B cell (primary cell): ENCODE measurements around the gene LRPPRC. TPM values are rescaled to one million over a fixed set of nuclear protein-coding genes. Genes with fewer than 3 reads are reported as not detected.

Experiments
- ATAC-seq: fragments of 200-7000 bp; cut with Tn5 transposase; one replicate; pipeline ENCODE4 v1.10.0; 2021; ENCODE audit warnings: low read depth, mild to moderate bottlenecking, moderate number of reproducible peaks, moderate library complexity
- CTCF ChIA-PET: fragments of 350-600 bp; sonication (Branson Sonifier 250); formaldehyde crosslinking; loops from one replicate; lab custom pipeline; 2021; ENCODE audit warnings: antibody characterized with exemption, inconsistent platforms; lab: Charles Lee
- POLR2A ChIA-PET: fragments of 350-600 bp; sonication (Branson Sonifier 250); formaldehyde crosslinking; loops from one replicate; lab custom pipeline; 2021; ENCODE audit warnings: antibody characterized with exemption; lab: Charles Lee
- DNase-seq: peaks from one replicate; pipeline ENCODE4 v3.0.0; 2013
- H2AFZ ChIP-seq: 2 replicates; pipeline ENCODE4 v1.6.1; 2012; ENCODE audit warnings: mild to moderate bottlenecking, low read depth, low read length; ENCODE audit not compliant: insufficient read depth, poor library complexity, severe bottlenecking
- H3K27ac ChIP-seq, 2 donors: 1 replicate in 1 of 2; 2 replicates in 1 of 2; pipeline ENCODE4 v1.5.1; 2012 to 2013; ENCODE audit warnings: low read length in 2 of 2, mild to moderate bottlenecking in 2 of 2, moderate library complexity in 1 of 2
- H3K27me3 ChIP-seq, 4 experiments: fragments of 200-600 bp in 1 of 4; sonication (generic) in 1 of 4; replicated peaks in 1 of 4; 1 replicate in 2 of 4; 2 replicates in 2 of 4; pipeline versions ENCODE4 v1.6.1 to v1.7.0; 2013 to 2016; ENCODE audit warnings: low read length in 3 of 4, mild to moderate bottlenecking in 2 of 4, mixed read lengths in 1 of 4, moderate library complexity in 1 of 4; ENCODE audit not compliant: insufficient read depth in 4 of 4, control insufficient read depth in 3 of 4; ENCODE audit errors: control extremely low read depth in 1 of 4
- H3K36me3 ChIP-seq, 2 experiments: replicated peaks in 1 of 2; 1 replicate in 1 of 2; 2 replicates in 1 of 2; pipeline versions ENCODE4 v1.6.1 to v1.7.1; 2013; ENCODE audit warnings: low read length in 1 of 2; ENCODE audit not compliant: insufficient read depth in 2 of 2, control insufficient read depth in 1 of 2; ENCODE audit errors: control extremely low read depth in 1 of 2, extremely low read depth in 1 of 2
- H3K4me1 ChIP-seq, 2 donors: fragments of 200-600 bp in 1 of 2; sonication (generic) in 1 of 2; 1 replicate in 1 of 2; 2 replicates in 1 of 2; pipeline versions ENCODE4 v1.5.1 to v1.6.1; 2013 to 2017; ENCODE audit warnings: low read length in 2 of 2; ENCODE audit not compliant: control insufficient read depth in 2 of 2, insufficient read depth in 2 of 2
- H3K4me2 ChIP-seq: replicated peaks from 2 replicates; pipeline ENCODE3; 2012; ENCODE audit warnings: mild to moderate bottlenecking, low read depth, low read length; ENCODE audit not compliant: poor library complexity, severe bottlenecking
- H3K4me3 ChIP-seq, 5 experiments: fragments of 200-600 bp in 1 of 5; sonication (generic) in 1 of 5; 1 replicate in 3 of 5; 2 replicates in 2 of 5; pipeline versions ENCODE4 v1.5.1 to v1.7.0; 2011 to 2016; ENCODE audit warnings: low read length in 4 of 5, mild to moderate bottlenecking in 4 of 5, low read depth in 2 of 5, control low read depth in 1 of 5, moderate library complexity in 1 of 5; ENCODE audit not compliant: insufficient read depth in 1 of 5; ENCODE audit errors: control extremely low read depth in 1 of 5, extremely low read depth in 1 of 5
- H3K79me2 ChIP-seq: fragments of 200-600 bp; sonication (generic); one replicate; pipeline ENCODE4 v1.6.0; 2016; ENCODE audit warnings: low read length; ENCODE audit not compliant: control insufficient read depth, insufficient read depth
- H3K9ac ChIP-seq: fragments of 200-600 bp; sonication (generic); 2 replicates; pipeline ENCODE4 v1.6.1; 2017; ENCODE audit warnings: mild to moderate bottlenecking, low read length, moderate library complexity
- H3K9me3 ChIP-seq, 3 donors: one replicate each; pipeline versions ENCODE4 v1.6.1 to v1.7.1; 2013; ENCODE audit warnings: low read length in 2 of 3; ENCODE audit not compliant: control insufficient read depth in 2 of 3, insufficient read depth in 1 of 3; ENCODE audit errors: control extremely low read depth in 1 of 3
- H4K20me1 ChIP-seq: 2 replicates; pipeline ENCODE4 v1.6.0; 2012; ENCODE audit warnings: mild to moderate bottlenecking, low read length; ENCODE audit not compliant: insufficient read depth, control insufficient read depth, poor library complexity, severe bottlenecking
- H3K27ac Mint-ChIP-seq: one replicate; pipeline ENCODE4 v1.8.0; 2021; ENCODE audit warnings: mixed read lengths
- H3K27me3 Mint-ChIP-seq: one replicate; pipeline ENCODE4 v1.8.0; 2021; ENCODE audit warnings: mixed read lengths
- H3K4me1 Mint-ChIP-seq: one replicate; pipeline ENCODE4 v1.8.0; 2021; ENCODE audit warnings: mixed read lengths
- H3K4me3 Mint-ChIP-seq: one replicate; pipeline ENCODE4 v1.8.0; 2021; ENCODE audit warnings: mixed read lengths
- H3K9me3 Mint-ChIP-seq: one replicate; pipeline ENCODE4 v1.8.0; 2022; ENCODE audit warnings: mixed read lengths; ENCODE audit not compliant: insufficient read depth
- EZH2 ChIP-seq: IDR thresholded peaks from 2 replicates; pipeline ENCODE4 v1.6.1; 2012; ENCODE audit warnings: borderline replicate concordance, low read depth, mild to moderate bottlenecking, moderate library complexity, low read length; ENCODE audit not compliant: insufficient read depth, poor library complexity, severe bottlenecking
- WGBS: methylation state at CpG from one replicate; pipeline ENCODE4 v1.1.5; 2013; ENCODE audit warnings: missing lambda C conversion rate; ENCODE audit not compliant: insufficient coverage; 5-methylcytosine and 5-hydroxymethylcytosine counted together
- intact Hi-C: fragments of 100-400 bp; cut with micrococcal nuclease; formaldehyde crosslinking; loops from one replicate; pipeline ENCODE4 v1.10.0; 2022
- polyA plus RNA-seq: library from polyadenylated mRNA; depleted of rRNA; stranded (reverse); fragments of >200 nt; gene quantifications from 2 replicates; pipeline ENCODE4 v1.2.3, GENCODE V29; 2012
- total RNA-seq, 2 donors: library from RNA; stranded (reverse); fragments of 120-200 nt in 1 of 2; gene quantifications; 1 replicate in 1 of 2; 2 replicates in 1 of 2; pipeline versions ENCODE4 v1.2.3 to v1.2.4, GENCODE V29; 2013 to 2022
- TF ChIP-seq, protein P1 (sequence below): fragments of 200-600 bp; IDR thresholded peaks from one replicate; pipeline ENCODE4 v1.8.0; 2022; ENCODE audit warnings: antibody characterized with exemption, mild to moderate bottlenecking

Gene LRPPRC
- total and polyA plus RNA-seq, 2 donors (not counting 1 experiment from before 2014, with no cell fraction given), result 17.6 to 75.6 TPM

DNA sequence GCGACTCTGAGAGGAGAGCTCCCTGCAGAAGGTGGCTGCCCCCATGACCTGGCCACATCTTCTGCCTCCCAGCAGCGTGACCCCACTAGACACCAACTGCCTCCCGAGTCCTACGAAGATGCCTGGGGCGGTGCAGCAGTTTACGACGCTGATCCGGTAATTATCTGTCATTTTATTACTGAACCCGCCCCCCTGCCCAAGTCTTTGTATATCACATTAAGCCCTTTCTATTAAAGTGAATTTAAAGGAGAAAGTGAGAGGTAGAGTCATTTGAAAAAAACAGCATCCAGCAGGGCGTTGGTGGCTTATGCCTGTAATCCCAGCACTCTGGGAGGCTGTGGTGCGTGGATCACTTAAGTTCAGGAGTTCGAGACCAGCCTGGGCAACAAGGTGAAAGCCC lies 123.6 kb downstream of the LRPPRC start:
- no peak overlapping the region for H2AFZ ChIP-seq
- ATAC-seq (no peak), DNase-seq (no peak)
- H3K27me3 ChIP-seq, result peaks cover 0 to 6% (median 2%) of the 10 kb centered on the region in 4 experiments
- no peak overlapping the region for H3K4me3 ChIP-seq
- H3K9me3 ChIP-seq, result no peaks in the 10 kb centered on the region
- Mint-ChIP-seq H3K4me1 (no peaks in the 10 kb centered on the region), H3K27ac (no peak overlapping the region), H3K9me3 (no peaks in the 10 kb centered on the region), H3K4me3 (no peak overlapping the region), H3K27me3 (peaks cover 29% of the 10 kb centered on the region)
- CTCF ChIA-PET, result no interaction called here
- H3K36me3 ChIP-seq, result no peaks in the 10 kb centered on the region
- H4K20me1 ChIP-seq, result no peaks in the 10 kb centered on the region
- no peak overlapping the region for H3K4me2 ChIP-seq
- H3K9ac ChIP-seq, result no peak overlapping the region
- intact Hi-C loops, result no loop called here
- TF ChIP-seq EZH2, result no peak
- TF ChIP-seq, protein P1, sequence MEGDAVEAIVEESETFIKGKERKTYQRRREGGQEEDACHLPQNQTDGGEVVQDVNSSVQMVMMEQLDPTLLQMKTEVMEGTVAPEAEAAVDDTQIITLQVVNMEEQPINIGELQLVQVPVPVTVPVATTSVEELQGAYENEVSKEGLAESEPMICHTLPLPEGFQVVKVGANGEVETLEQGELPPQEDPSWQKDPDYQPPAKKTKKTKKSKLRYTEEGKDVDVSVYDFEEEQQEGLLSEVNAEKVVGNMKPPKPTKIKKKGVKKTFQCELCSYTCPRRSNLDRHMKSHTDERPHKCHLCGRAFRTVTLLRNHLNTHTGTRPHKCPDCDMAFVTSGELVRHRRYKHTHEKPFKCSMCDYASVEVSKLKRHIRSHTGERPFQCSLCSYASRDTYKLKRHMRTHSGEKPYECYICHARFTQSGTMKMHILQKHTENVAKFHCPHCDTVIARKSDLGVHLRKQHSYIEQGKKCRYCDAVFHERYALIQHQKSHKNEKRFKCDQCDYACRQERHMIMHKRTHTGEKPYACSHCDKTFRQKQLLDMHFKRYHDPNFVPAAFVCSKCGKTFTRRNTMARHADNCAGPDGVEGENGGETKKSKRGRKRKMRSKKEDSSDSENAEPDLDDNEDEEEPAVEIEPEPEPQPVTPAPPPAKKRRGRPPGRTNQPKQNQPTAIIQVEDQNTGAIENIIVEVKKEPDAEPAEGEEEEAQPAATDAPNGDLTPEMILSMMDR, result no peak
- no peaks in the 10 kb centered on the region for H3K79me2 ChIP-seq
- no peaks in the 10 kb centered on the region for H3K4me1 ChIP-seq
- H3K27ac ChIP-seq, result no peak overlapping the region
- WGBS, result 92% methylated on average over 4 of the region's 12 CpGs
- POLR2A ChIA-PET, result no interaction called here

DNA sequence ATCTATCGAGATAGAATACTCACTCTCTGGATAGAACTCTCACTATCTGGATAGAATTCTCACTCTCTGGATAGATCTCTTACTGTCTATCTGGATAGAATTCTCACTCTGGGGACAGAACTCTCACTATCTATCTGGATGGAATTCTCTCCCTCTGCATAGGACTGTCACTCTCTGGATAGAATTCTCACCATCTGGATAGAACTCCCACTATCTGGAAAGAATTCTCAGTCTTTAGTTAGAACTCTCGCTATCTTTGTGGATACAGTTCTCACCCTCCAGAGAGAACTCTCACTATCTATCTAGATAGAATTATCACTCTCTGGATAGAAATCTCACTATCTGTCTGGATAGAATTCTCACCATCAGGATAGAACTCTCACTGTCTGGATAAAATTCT lies 140.5 kb downstream of the LRPPRC start:
- DNase-seq, result no peak
- no peak for ATAC-seq
- H3K79me2 ChIP-seq, result no peaks in the 10 kb centered on the region
- no peak overlapping the region for H3K27ac ChIP-seq
- no peaks in the 10 kb centered on the region for H3K36me3 ChIP-seq
- Mint-ChIP-seq H3K4me3 (no peak overlapping the region), H3K4me1 (no peaks in the 10 kb centered on the region), H3K27me3 (peaks cover 37% of the 10 kb centered on the region), H3K27ac (no peak overlapping the region), H3K9me3 (no peaks in the 10 kb centered on the region)
- CTCF ChIA-PET, result no interaction called here
- intact Hi-C loops, result no loop called here
- H3K9ac ChIP-seq, result no peak overlapping the region
- POLR2A ChIA-PET, result no interaction called here
- H3K4me1 ChIP-seq, result no peaks in the 10 kb centered on the region
- no peak overlapping the region for H2AFZ ChIP-seq
- H4K20me1 ChIP-seq, result no peaks in the 10 kb centered on the region
- TF ChIP-seq, protein P1, result no peak
- TF ChIP-seq EZH2, result no peak
- H3K4me2 ChIP-seq, result no peak overlapping the region
- peaks cover 0 to 1% (median 0%) of the 10 kb centered on the region in 3 donors for H3K9me3 ChIP-seq
- H3K4me3 ChIP-seq, result no peak overlapping the region
- peaks cover 0 to 15% (median 2%) of the 10 kb centered on the region in 4 experiments for H3K27me3 ChIP-seq
- no CpG with 5 or more reads among the region's 2 CpGs for WGBS
